SK-N-SH (cell line): ENCODE results near the gene PDE11A. TPM values are rescaled to one million over a fixed set of nuclear protein-coding genes. Genes with fewer than 3 reads are reported as not detected.

Experiments used
- CTCF ChIA-PET: fragments of 300-600, 350-600 bp; formaldehyde crosslinking; extraction: SDS; loops from one replicate; lab custom pipeline; 2021; lab: Yijun Ruan, JAX
- POLR2A ChIA-PET: fragments of 350-600 bp; sonication (Branson Sonifier 250); formaldehyde crosslinking; extraction: SDS; loops from one replicate; lab custom pipeline; 2020; ENCODE audit warnings: antibody characterized with exemption, inconsistent platforms; lab: Yijun Ruan, JAX
- DNase-seq: peaks from one replicate; pipeline ENCODE4 v3.0.0; 2012
- H2AFZ ChIP-seq: fragments of 200-600 bp; sonication (generic); 2 replicates; pipeline ENCODE4 v1.8.1; 2016; ENCODE audit warnings: antibody characterized with exemption, mild to moderate bottlenecking, low read depth
- H3F3A ChIP-seq: fragments of 200-600 bp; sonication (generic); replicated peaks from 2 replicates; pipeline ENCODE3; 2016; ENCODE audit warnings: antibody characterized with exemption, mild to moderate bottlenecking; ENCODE audit not compliant: insufficient read depth
- H3K27ac ChIP-seq, 2 experiments: fragments of 200-500 bp in 1 of 2; fragments of 200-600 bp in 1 of 2; sonication (Bioruptor generic) in 1 of 2; sonication (generic), shearing (Covaris generic) in 1 of 2; 2 replicates each; pipeline versions ENCODE4 v1.5.1 to v1.6.1; 2014 to 2016; ENCODE audit warnings: low read depth in 2 of 2, inconsistent platforms in 1 of 2, low read length in 1 of 2, mild to moderate bottlenecking in 1 of 2, mixed read lengths in 1 of 2
- H3K27me3 ChIP-seq: fragments of 200-600 bp; sonication (generic), shearing (Covaris generic); 2 replicates; pipeline ENCODE4 v1.6.1; 2016; ENCODE audit warnings: mixed run types; ENCODE audit not compliant: insufficient read depth
- H3K36me3 ChIP-seq, 2 experiments: fragments of 200-500 bp in 1 of 2; fragments of 200-600 bp in 1 of 2; sonication (Bioruptor generic) in 1 of 2; sonication (generic) in 1 of 2; replicated peaks in 1 of 2; 2 replicates each; pipeline versions ENCODE3 to v1.5.1; 2014 to 2016; ENCODE audit warnings: low read length in 1 of 2, mild to moderate bottlenecking in 1 of 2; ENCODE audit not compliant: insufficient read depth in 2 of 2, control insufficient read depth in 1 of 2
- H3K4me1 ChIP-seq, 2 experiments: fragments of 200-500 bp in 1 of 2; fragments of 200-600 bp in 1 of 2; sonication (Bioruptor generic) in 1 of 2; sonication (generic), shearing (Covaris generic) in 1 of 2; 2 replicates each; pipeline versions ENCODE4 v1.5.1 to v1.6.1; 2014 to 2016; ENCODE audit warnings: low read depth in 1 of 2, low read length in 1 of 2, mixed run types in 1 of 2; ENCODE audit not compliant: insufficient read depth in 2 of 2, control insufficient read depth in 1 of 2
- H3K4me2 ChIP-seq: fragments of 200-600 bp; sonication (generic), shearing (Covaris generic); 2 replicates; pipeline ENCODE4 v1.6.1; 2017; ENCODE audit warnings: mixed run types
- H3K4me3 ChIP-seq, 2 experiments: fragments of 200-500 bp in 1 of 2; fragments of 200-600 bp in 1 of 2; sonication (Bioruptor generic) in 1 of 2; sonication (generic), shearing (Covaris generic) in 1 of 2; 2 replicates each; pipeline versions ENCODE4 v1.5.1 to v1.8.1; 2014 to 2016; ENCODE audit warnings: low read depth in 2 of 2, inconsistent platforms in 1 of 2, low read length in 1 of 2, mild to moderate bottlenecking in 1 of 2, mixed read lengths in 1 of 2, moderate library complexity in 1 of 2
- H3K79me2 ChIP-seq: fragments of 200-600 bp; sonication (generic); 2 replicates; pipeline ENCODE4 v1.8.1; 2017; ENCODE audit warnings: mild to moderate bottlenecking; ENCODE audit not compliant: insufficient read depth
- H3K9ac ChIP-seq: fragments of 200-600 bp; sonication (generic); 2 replicates; pipeline ENCODE4 v1.6.1; 2017; ENCODE audit warnings: mixed run types
- H3K9me2 ChIP-seq: fragments of 200-600 bp; sonication (generic); 2 replicates; pipeline ENCODE4 v1.6.1; 2017; ENCODE audit warnings: mixed run types
- H3K9me3 ChIP-seq: fragments of 200-600 bp; sonication (generic); 2 replicates; pipeline ENCODE4 v1.6.1; 2017; ENCODE audit warnings: mixed run types, mild to moderate bottlenecking, moderate library complexity
- H4K20me1 ChIP-seq: fragments of 200-600 bp; sonication (generic); 2 replicates; pipeline ENCODE4 v1.6.1; 2017; ENCODE audit warnings: mild to moderate bottlenecking, mixed run types; ENCODE audit not compliant: insufficient read depth
- ELF1 ChIP-seq: IDR thresholded peaks from 2 replicates; pipeline ENCODE4 v1.4.0; 2012
- EP300 ChIP-seq, 2 experiments: IDR thresholded peaks; 2 replicates each; pipeline versions ENCODE4 v1.4.0 to v1.6.1; 2012; ENCODE audit warnings: borderline replicate concordance in 1 of 2, low read depth in 1 of 2, low read length in 1 of 2
- EZH2phosphoT487 ChIP-seq: fragments of 200-600 bp; sonication (generic); IDR thresholded peaks from 2 replicates; pipeline ENCODE4 v1.6.1; 2017; ENCODE audit warnings: low read depth, mixed run types, mild to moderate bottlenecking, antibody characterized with exemption, moderate library complexity, borderline replicate concordance
- FOXJ3 ChIP-seq: sonication (generic); formaldehyde crosslinking; IDR thresholded peaks from 2 replicates; pipeline ENCODE4 v1.5.1; 2020; ENCODE audit warnings: mild to moderate bottlenecking, missing genetic modification reagents
- IRF3 ChIP-seq: fragments of 150-350 bp; IDR thresholded peaks from 2 replicates; pipeline ENCODE4 v1.6.1; 2016; ENCODE audit warnings: mild to moderate bottlenecking, low read depth, low read length
- JUND ChIP-seq: IDR thresholded peaks from 2 replicates; pipeline ENCODE4 v1.4.0; 2012
- MEF2A ChIP-seq: IDR thresholded peaks from 2 replicates; pipeline ENCODE4 v1.4.0; 2012; ENCODE audit warnings: low read depth, borderline replicate concordance
- MXI1 ChIP-seq: IDR thresholded peaks from 2 replicates; pipeline ENCODE4 v1.6.1; 2012; ENCODE audit warnings: mild to moderate bottlenecking, low read depth, low read length, improper control_type of control experiment
- NFIC ChIP-seq: IDR thresholded peaks from 2 replicates; pipeline ENCODE4 v1.4.0; 2012; ENCODE audit warnings: borderline replicate concordance
- NRF1 ChIP-seq: IDR thresholded peaks from 2 replicates; pipeline ENCODE4 v1.6.1; 2012; ENCODE audit warnings: low read depth, mild to moderate bottlenecking, low read length
- RXRA ChIP-seq: IDR thresholded peaks from 2 replicates; pipeline ENCODE4 v1.4.0; 2012; ENCODE audit warnings: low read depth, mild to moderate bottlenecking, borderline replicate concordance
- SMC3 ChIP-seq: IDR thresholded peaks from 2 replicates; pipeline ENCODE4 v1.6.1; 2012; ENCODE audit warnings: low read depth, low read length, improper control_type of control experiment
- TAF1 ChIP-seq: IDR thresholded peaks from 2 replicates; pipeline ENCODE4 v1.6.1; 2012; ENCODE audit warnings: low read depth, mild to moderate bottlenecking, low read length, moderate library complexity, borderline replicate concordance
- ZBTB33 ChIP-seq: IDR thresholded peaks from 2 replicates; pipeline ENCODE4 v1.4.0; 2012; ENCODE audit warnings: low read depth, borderline replicate concordance
- WGBS: methylation state at CpG from one replicate; pipeline ENCODE4 v1.1.6; 2017; ENCODE audit warnings: low lambda C conversion rate; 5-methylcytosine and 5-hydroxymethylcytosine counted together
- polyA plus RNA-seq, 3 experiments: library from polyadenylated mRNA; depleted of rRNA; stranded (reverse); fragments of >200 nt; gene quantifications; 2 replicates each; pipeline ENCODE4 v1.2.3, GENCODE V29; 2012
- TF ChIP-seq, protein P1 (sequence below): IDR thresholded peaks from 2 replicates; pipeline ENCODE4 v1.4.0; 2012; ENCODE audit warnings: low read depth
- TF ChIP-seq, protein P2 (sequence below): IDR thresholded peaks from 2 replicates; pipeline ENCODE4 v1.4.0; 2012; ENCODE audit warnings: low read depth, borderline replicate concordance

PDE11A gene
- polyA plus RNA-seq, 1 of the 3 experiments (the other 2 are of a cell fraction) = 0.10 TPM

DNA sequence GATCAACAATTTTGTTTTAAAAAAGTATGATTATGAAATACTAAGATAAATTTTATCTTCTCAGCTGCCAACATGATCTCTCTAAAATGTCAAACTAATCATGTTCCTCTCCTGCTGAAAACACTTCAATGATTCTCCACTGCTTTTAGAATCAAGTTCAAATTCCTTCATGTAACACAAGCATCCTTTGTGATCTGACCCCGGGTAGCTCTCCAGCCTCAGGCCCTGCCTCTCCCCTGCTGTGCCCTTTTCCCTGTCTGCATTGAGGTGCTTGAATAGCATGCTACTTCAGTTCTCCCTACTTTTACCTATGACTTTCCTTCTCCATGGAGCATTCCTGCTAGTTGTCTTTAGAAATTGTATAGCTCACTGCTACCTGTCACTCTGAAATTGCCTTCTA, 274.8 kb downstream of the PDE11A start:
- H3F3A ChIP-seq = no peaks in the 10 kb centered on the region
- H4K20me1 ChIP-seq = no peaks in the 10 kb centered on the region
- H2AFZ ChIP-seq = no peak overlapping the region
- TF ChIP-seq EZH2phosphoT487 (no peak), SMC3 (no peak), MEF2A (no peak), JUND (no peak), EP300 (IDR thresholded peaks at IDR 0.05; ENCODE audit: borderline replicate concordance in 1 of 2, low read depth in 1 of 2, low read length in 1 of 2) (no peak), NRF1 (no peak), ELF1 (no peak), FOXJ3 (CRISPR knock-in tag) (no peak), TAF1 (no peak), ZBTB33 (no peak), MXI1 (no peak), IRF3 (no peak), NFIC (no peak), RXRA (no peak)
- TF ChIP-seq, protein P1, sequence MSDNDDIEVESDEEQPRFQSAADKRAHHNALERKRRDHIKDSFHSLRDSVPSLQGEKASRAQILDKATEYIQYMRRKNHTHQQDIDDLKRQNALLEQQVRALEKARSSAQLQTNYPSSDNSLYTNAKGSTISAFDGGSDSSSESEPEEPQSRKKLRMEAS = no peak
- TF ChIP-seq, protein P2, sequence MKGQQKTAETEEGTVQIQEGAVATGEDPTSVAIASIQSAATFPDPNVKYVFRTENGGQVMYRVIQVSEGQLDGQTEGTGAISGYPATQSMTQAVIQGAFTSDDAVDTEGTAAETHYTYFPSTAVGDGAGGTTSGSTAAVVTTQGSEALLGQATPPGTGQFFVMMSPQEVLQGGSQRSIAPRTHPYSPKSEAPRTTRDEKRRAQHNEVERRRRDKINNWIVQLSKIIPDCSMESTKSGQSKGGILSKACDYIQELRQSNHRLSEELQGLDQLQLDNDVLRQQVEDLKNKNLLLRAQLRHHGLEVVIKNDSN = no peak
- H3K27ac ChIP-seq = no peak overlapping the region
- ChIA-PET CTCF (no interaction called here), POLR2A (no interaction called here)
- H3K4me3 ChIP-seq = no peak overlapping the region
- DNase-seq = no peak
- no peaks in the 10 kb centered on the region for H3K79me2 ChIP-seq
- no peaks in the 10 kb centered on the region for H3K9me2 ChIP-seq
- no peak overlapping the region for H3K9ac ChIP-seq
- H3K4me2 ChIP-seq = no peak overlapping the region
- H3K9me3 ChIP-seq = no peaks in the 10 kb centered on the region
- no peaks in the 10 kb centered on the region for H3K27me3 ChIP-seq
- peaks cover 0 to 3% of the 10 kb centered on the region in 2 experiments; a peak in 2 of 4 replicates for H3K4me1 ChIP-seq
- WGBS = 5% methylated on average over 1 of the region's 1 CpG
- H3K36me3 ChIP-seq = no peaks in the 10 kb centered on the region
